Kidney (tissue), 14 donors: ENCODE measurements around the gene MIEN1. TPM values are rescaled to one million over a fixed set of nuclear protein-coding genes. Genes with fewer than 3 reads are reported as not detected.
A peak's percentile ranks its signal among the peaks of the same experiment; 100 is the strongest.

ENCODE experiments used
- DNase-seq, 5 donors: peaks; one replicate each; pipeline ENCODE4 v3.0.0-alpha.2; 2013 to 2020
- FAIRE-seq: peaks from 2 replicates; lab custom pipeline; 2012; peaks lifted over from hg19 to GRCh38; lab: Jason Lieb, UNC
- H3K27ac ChIP-seq, 2 donors: one replicate each; pipeline ENCODE4 v1.7.0; 2013; ENCODE audit warnings: low read depth in 2 of 2, low read length in 2 of 2, inconsistent platforms in 1 of 2
- H3K27me3 ChIP-seq: one replicate; pipeline ENCODE4 v1.7.1; 2013; ENCODE audit warnings: low read length, inconsistent platforms; ENCODE audit not compliant: control insufficient read depth, insufficient read depth
- H3K36me3 ChIP-seq, 3 donors: one replicate each; pipeline versions ENCODE4 v1.7.0 to v1.7.1; 2013; ENCODE audit warnings: low read length in 3 of 3, control low read depth in 1 of 3, inconsistent platforms in 1 of 3; ENCODE audit not compliant: insufficient read depth in 3 of 3, control insufficient read depth in 2 of 3
- H3K4me1 ChIP-seq, 3 donors: one replicate each; pipeline versions ENCODE4 v1.7.0 to v1.7.1; 2013; ENCODE audit warnings: low read length in 3 of 3, inconsistent platforms in 1 of 3, low read depth in 1 of 3; ENCODE audit not compliant: control insufficient read depth in 2 of 3, insufficient read depth in 2 of 3
- H3K4me3 ChIP-seq, 3 donors: one replicate each; pipeline versions ENCODE4 v1.7.0 to v1.8.1; 2013; ENCODE audit warnings: low read length in 3 of 3, control low read depth in 1 of 3, inconsistent platforms in 1 of 3
- H3K9ac ChIP-seq, 3 donors: one replicate each; pipeline versions ENCODE4 v1.7.0 to v1.7.1; 2013; ENCODE audit warnings: low read length in 3 of 3, control low read depth in 1 of 3, inconsistent platforms in 1 of 3
- H3K9me3 ChIP-seq, 3 donors: one replicate each; pipeline versions ENCODE4 v1.7.0 to v1.7.1; 2013; ENCODE audit warnings: low read length in 3 of 3, control low read depth in 1 of 3, inconsistent platforms in 1 of 3; ENCODE audit not compliant: control insufficient read depth in 2 of 3, insufficient read depth in 1 of 3
- intact Hi-C: fragments of 100-400 bp; cut with DNase I; formaldehyde crosslinking; loops from one replicate; pipeline ENCODE4 v1.11.1; 2022
- polyA plus RNA-seq: library from polyadenylated mRNA; stranded (reverse); fragments of 350-450 nt; fragmentation: Illumina TruSeq; extraction: RNeasy Lipid Tissue Mini Kit (QIAGEN cat#74804); gene quantifications from one replicate; pipeline ENCODE4 v1.2.3, GENCODE V29; 2014; ENCODE audit warnings: low read depth, low replicate concordance; ENCODE audit not compliant: insufficient read depth
- total RNA-seq: library from RNA; stranded (reverse); fragmentation: NEBNext Ultra II Directional; extraction: Animal tissue kit (Norgen Biotek cat#: 25700); gene quantifications from one replicate; pipeline ENCODE4 v1.2.1, GENCODE V29; 2021
- TF ChIP-seq, protein P1 (sequence below): IDR thresholded peaks from 3 replicates; pipeline ENCODE4 v1.5.1; 2012; ENCODE audit warnings: mild to moderate bottlenecking, moderate library complexity, borderline replicate concordance; ENCODE audit not compliant: insufficient read depth; ENCODE audit errors: extremely low read depth
- donor health status: control.
- donor health status: control.
- donor health status: control.
- donor health status: control.
- donor health status: control.
- donor health status: DM: yes; HTN: yes; CAD: no.
- donor health status: Normal renal cell carcinoma (clear cell type).

The MIEN1 gene
- total and polyA plus RNA-seq, 2 donors from 2014 or later = 51.6 to 186 TPM

DNA sequence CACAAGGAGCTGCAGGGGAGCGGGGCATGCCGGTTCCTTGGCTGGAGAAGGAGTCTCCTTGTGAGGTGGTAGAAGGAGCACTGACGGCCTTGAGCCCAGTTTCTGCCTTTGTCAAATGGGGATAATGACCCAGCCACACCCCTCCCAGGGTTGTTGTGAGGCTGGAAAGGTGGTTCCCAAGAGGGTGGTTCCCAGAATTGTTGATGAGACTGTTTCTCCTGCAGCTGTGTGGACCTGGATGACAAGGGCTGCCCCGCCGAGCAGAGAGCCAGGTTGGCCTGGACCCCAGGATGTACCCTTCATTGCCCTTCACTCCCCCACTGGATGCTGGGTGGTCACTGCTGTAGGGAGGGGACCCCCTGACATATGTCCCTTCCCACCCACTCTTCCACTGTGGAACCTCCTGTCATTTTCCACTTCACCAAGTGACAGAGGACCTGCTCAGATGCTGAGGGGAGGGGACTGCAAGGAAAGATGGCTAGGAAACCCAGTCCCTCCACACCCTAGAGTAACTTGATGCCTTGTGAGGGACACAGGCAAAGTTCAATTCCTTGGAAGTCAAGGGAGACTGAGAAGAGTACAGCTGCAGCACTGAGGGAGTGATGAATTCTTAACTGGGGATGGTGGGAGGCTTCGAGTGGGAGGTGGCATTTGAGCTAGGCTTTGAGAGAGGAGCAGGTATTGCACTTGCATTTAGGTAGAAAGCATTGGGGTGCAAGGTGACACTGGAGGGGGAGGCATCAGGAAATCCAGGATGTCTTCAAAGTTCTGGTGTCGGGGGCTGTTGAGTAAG is 10.6 kb downstream of the MIEN1 start:
- Histone ChIP-seq H3K9me3 (no peaks in the 10 kb centered on the region), H3K4me3 (no peak overlapping the region), H3K27me3 (no peaks in the 10 kb centered on the region), H3K4me1 (peaks cover 0 to 10% (median 0%) of the 10 kb centered on the region in 3 donors), H3K9ac (no peak overlapping the region), H3K36me3 (peaks cover 2 to 59% (median 15%) of the 10 kb centered on the region in 3 donors), H3K27ac (no peak overlapping the region)
- DNase-seq (peak in 3 of 5 donors; percentile 34 to 75 (median 71)), FAIRE-seq (no peak)
- intact Hi-C loops = no loop called here
- TF ChIP-seq, protein P1, sequence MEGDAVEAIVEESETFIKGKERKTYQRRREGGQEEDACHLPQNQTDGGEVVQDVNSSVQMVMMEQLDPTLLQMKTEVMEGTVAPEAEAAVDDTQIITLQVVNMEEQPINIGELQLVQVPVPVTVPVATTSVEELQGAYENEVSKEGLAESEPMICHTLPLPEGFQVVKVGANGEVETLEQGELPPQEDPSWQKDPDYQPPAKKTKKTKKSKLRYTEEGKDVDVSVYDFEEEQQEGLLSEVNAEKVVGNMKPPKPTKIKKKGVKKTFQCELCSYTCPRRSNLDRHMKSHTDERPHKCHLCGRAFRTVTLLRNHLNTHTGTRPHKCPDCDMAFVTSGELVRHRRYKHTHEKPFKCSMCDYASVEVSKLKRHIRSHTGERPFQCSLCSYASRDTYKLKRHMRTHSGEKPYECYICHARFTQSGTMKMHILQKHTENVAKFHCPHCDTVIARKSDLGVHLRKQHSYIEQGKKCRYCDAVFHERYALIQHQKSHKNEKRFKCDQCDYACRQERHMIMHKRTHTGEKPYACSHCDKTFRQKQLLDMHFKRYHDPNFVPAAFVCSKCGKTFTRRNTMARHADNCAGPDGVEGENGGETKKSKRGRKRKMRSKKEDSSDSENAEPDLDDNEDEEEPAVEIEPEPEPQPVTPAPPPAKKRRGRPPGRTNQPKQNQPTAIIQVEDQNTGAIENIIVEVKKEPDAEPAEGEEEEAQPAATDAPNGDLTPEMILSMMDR = no peak

DNA sequence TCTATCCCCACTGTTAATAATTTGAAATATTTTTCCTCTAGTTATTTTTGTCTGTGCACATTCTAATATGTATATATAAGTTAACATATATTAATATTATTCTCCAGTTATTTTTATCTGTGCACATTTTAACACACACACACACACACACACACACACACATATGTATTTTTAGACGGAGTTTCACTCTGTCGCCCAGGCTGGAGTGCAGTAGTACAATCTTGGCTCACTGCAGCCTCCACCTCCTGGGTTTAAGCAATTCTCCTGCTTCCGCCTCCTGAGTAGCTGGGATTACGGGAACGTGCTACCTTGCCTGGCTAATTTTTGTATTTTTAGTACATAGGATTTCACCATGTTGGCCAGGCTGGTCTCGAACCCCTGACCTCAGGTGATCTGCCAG is 12.7 kb downstream of the MIEN1 start:
- Histone ChIP-seq H3K4me1 (peaks cover 0 to 10% (median 0%) of the 10 kb centered on the region in 3 donors), H3K4me3 (no peak overlapping the region), H3K36me3 (peaks cover 2 to 60% (median 11%) of the 10 kb centered on the region in 3 donors), H3K9ac (no peak overlapping the region), H3K9me3 (no peaks in the 10 kb centered on the region), H3K27me3 (no peaks in the 10 kb centered on the region), H3K27ac (no peak overlapping the region)
- intact Hi-C loops = no loop called here
- DNase-seq (peak in 1 of 5 donors; percentile 6), FAIRE-seq (no peak)
- TF ChIP-seq, protein P1 = no peak

DNA sequence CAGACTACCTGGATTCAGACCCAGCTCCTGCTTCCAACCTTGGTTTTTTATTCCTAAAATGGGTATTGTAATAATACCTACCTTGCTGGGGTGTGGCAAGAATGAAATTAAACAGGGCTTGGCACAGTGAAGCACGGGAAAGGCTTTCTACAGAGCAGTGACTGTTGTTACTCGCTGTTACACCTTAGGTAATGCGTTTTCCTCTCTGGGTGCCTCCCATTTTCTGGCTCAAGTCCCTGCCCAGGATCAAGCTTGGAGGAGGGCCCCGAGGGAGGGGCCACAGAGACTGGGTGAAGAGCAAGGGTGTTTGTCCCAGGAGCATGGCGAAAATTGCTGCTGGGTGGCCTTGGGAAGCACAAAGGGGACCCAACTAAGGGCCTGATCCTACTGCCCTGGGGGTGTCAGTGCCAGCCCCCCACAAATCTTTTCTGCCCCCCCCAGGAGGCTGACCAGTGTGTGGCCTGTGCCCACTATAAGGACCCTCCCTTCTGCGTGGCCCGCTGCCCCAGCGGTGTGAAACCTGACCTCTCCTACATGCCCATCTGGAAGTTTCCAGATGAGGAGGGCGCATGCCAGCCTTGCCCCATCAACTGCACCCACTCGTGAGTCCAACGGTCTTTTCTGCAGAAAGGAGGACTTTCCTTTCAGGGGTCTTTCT is 13.3 kb downstream of the MIEN1 start:
- TF ChIP-seq, protein P1 = no peak
- Histone ChIP-seq H3K9ac (no peak overlapping the region), H3K4me1 (peaks cover 0 to 10% (median 0%) of the 10 kb centered on the region in 3 donors), H3K9me3 (no peaks in the 10 kb centered on the region), H3K36me3 (peaks cover 2 to 61% (median 16%) of the 10 kb centered on the region in 3 donors), H3K4me3 (no peak overlapping the region), H3K27me3 (no peaks in the 10 kb centered on the region), H3K27ac (no peak overlapping the region)
- DNase-seq (peak in 1 of 5 donors; percentile 58), FAIRE-seq (no peak)
- intact Hi-C loops = no loop called here
